Endothelial cell of umbilical vein (primary cell): ENCODE results near the gene BEND4. TPM values are rescaled to one million over a fixed set of nuclear protein-coding genes. Genes with fewer than 3 reads are reported as not detected.

Source experiments
- BruUV-seq: library from RNA; stranded (reverse); fragments of 400-500 nt; replicated peaks from 2 replicates; lab custom pipeline; 2021; lab: Mats Ljungman, UMichigan
- CTCF ChIA-PET: fragments of 300-600, 350-600 bp; sonication (Branson Sonifier 250); formaldehyde crosslinking; loops from one replicate; lab custom pipeline; 2021; ENCODE audit warnings: antibody characterized with exemption, inconsistent platforms; lab: Charles Lee
- POLR2A ChIA-PET: fragments of 300-600, 350-600 bp; sonication (Branson Sonifier 250); formaldehyde crosslinking; loops from one replicate; lab custom pipeline; 2021; ENCODE audit warnings: antibody characterized with exemption, inconsistent platforms; lab: Charles Lee
- DNase-seq: peaks from one replicate; pipeline ENCODE4 v3.0.0-alpha.2; 2011; ENCODE audit warnings: low read depth, low spot score
- FAIRE-seq: peaks from 2 replicates; lab custom pipeline; 2011; peaks lifted over from hg19 to GRCh38; lab: Jason Lieb, UNC
- H2AFZ ChIP-seq: 2 replicates; pipeline ENCODE4 v1.6.0; 2012; ENCODE audit warnings: low read depth, low read length, control low read depth, inconsistent platforms
- H3K27ac ChIP-seq: 2 replicates; pipeline ENCODE4 v1.5.1; 2011; ENCODE audit warnings: low read depth, mild to moderate bottlenecking, control low read depth, low read length, moderate library complexity; ENCODE audit not compliant: insufficient read depth
- H3K27me3 ChIP-seq, 2 experiments: 2 replicates each; pipeline versions ENCODE4 v1.6.0 to v1.6.1; 2011; ENCODE audit warnings: low read length in 2 of 2, mixed read lengths in 1 of 2; ENCODE audit not compliant: control insufficient read depth in 2 of 2, insufficient read depth in 2 of 2
- H3K36me3 ChIP-seq, 2 experiments: 2 replicates in 1 of 2; 3 replicates in 1 of 2; pipeline ENCODE4 v1.5.1; 2011; ENCODE audit warnings: low read length in 2 of 2, mild to moderate bottlenecking in 1 of 2, moderate library complexity in 1 of 2; ENCODE audit not compliant: control insufficient read depth in 2 of 2, insufficient read depth in 2 of 2; ENCODE audit errors: extremely low read depth in 1 of 2
- H3K4me1 ChIP-seq: 3 replicates; pipeline ENCODE4 v1.5.1; 2011; ENCODE audit warnings: mild to moderate bottlenecking, low read length; ENCODE audit not compliant: control insufficient read depth, insufficient read depth; ENCODE audit errors: extremely low read depth
- H3K4me2 ChIP-seq: 2 replicates; pipeline ENCODE4 v1.6.1; 2011; ENCODE audit warnings: low read length, control low read depth, mixed read lengths; ENCODE audit not compliant: insufficient read depth
- H3K4me3 ChIP-seq, 3 experiments: fragments of 200-600 bp in 1 of 3; sonication (generic), shearing (Covaris generic) in 1 of 3; replicated peaks in 1 of 3; 2 replicates each; pipeline ENCODE4 v1.5.1; 2011 to 2016; ENCODE audit warnings: control low read depth in 3 of 3, low read length in 3 of 3, mild to moderate bottlenecking in 2 of 3, inconsistent platforms in 1 of 3, low read depth in 1 of 3, moderate library complexity in 1 of 3; ENCODE audit not compliant: insufficient read depth in 1 of 3
- H3K79me2 ChIP-seq: 2 replicates; pipeline ENCODE4 v1.6.0; 2012; ENCODE audit warnings: low read length, inconsistent platforms; ENCODE audit not compliant: control insufficient read depth, insufficient read depth
- H3K9ac ChIP-seq: replicated peaks from 2 replicates; pipeline ENCODE3; 2011; ENCODE audit warnings: low read length, control low read depth; ENCODE audit not compliant: insufficient read depth; ENCODE audit errors: extremely low read depth
- H3K9me1 ChIP-seq: replicated peaks from 3 replicates; pipeline ENCODE4 v1.6.0; 2011; ENCODE audit warnings: mild to moderate bottlenecking, low read length; ENCODE audit not compliant: control insufficient read depth, insufficient read depth; ENCODE audit errors: extremely low read depth
- H3K9me3 ChIP-seq: replicated peaks from 2 replicates; pipeline ENCODE4 v1.5.1; 2012; ENCODE audit warnings: low read length, inconsistent platforms; ENCODE audit not compliant: control insufficient read depth, insufficient read depth
- H4K20me1 ChIP-seq: replicated peaks from 2 replicates; pipeline ENCODE3; 2011; ENCODE audit warnings: mild to moderate bottlenecking, low read length; ENCODE audit not compliant: control insufficient read depth, insufficient read depth; ENCODE audit errors: extremely low read depth
- CTCF ChIP-seq, 2 donors: IDR thresholded peaks; 1 replicate in 1 of 2; 2 replicates in 1 of 2; pipeline ENCODE4 v1.5.1; 2011; ENCODE audit warnings: low read length in 2 of 2, mild to moderate bottlenecking in 2 of 2, moderate library complexity in 2 of 2, control low read depth in 1 of 2, inconsistent platforms in 1 of 2, low read depth in 1 of 2; ENCODE audit not compliant: insufficient read depth in 1 of 2; ENCODE audit errors: extremely low read depth in 1 of 2
- EZH2 ChIP-seq: IDR thresholded peaks from 2 replicates; pipeline ENCODE4 v1.6.1; 2012; ENCODE audit warnings: borderline replicate concordance, low read depth, mild to moderate bottlenecking, moderate library complexity, low read length, inconsistent platforms; ENCODE audit not compliant: severe bottlenecking
- GATA2 ChIP-seq: IDR thresholded peaks from 2 replicates; pipeline ENCODE4 v1.7.0; 2011; ENCODE audit warnings: low read depth, mild to moderate bottlenecking, moderate library complexity, mixed read lengths, low read length; ENCODE audit not compliant: insufficient read length, insufficient read depth
- JUN ChIP-seq: IDR thresholded peaks from 2 replicates; pipeline ENCODE4 v1.6.1; 2011; ENCODE audit warnings: borderline replicate concordance, low read depth; ENCODE audit not compliant: insufficient read length, insufficient read depth
- MAX ChIP-seq: IDR thresholded peaks from 2 replicates; pipeline ENCODE4 v1.6.1; 2011; ENCODE audit not compliant: insufficient read depth, insufficient read length
- MYC ChIP-seq: IDR thresholded peaks from one replicate; pipeline ENCODE4 v1.6.1; 2011; ENCODE audit warnings: mild to moderate bottlenecking, low read depth, low read length
- POLR2A ChIP-seq: IDR thresholded peaks from 2 replicates; pipeline ENCODE4 v1.6.1; 2012; ENCODE audit warnings: low read depth, mild to moderate bottlenecking, control low read depth, low read length
- POLR2AphosphoS5 ChIP-seq: IDR thresholded peaks from 2 replicates; pipeline ENCODE4 v1.6.1; 2012; ENCODE audit warnings: low read depth, mild to moderate bottlenecking, control low read depth, low read length, moderate library complexity; ENCODE audit not compliant: insufficient read depth
- dilution Hi-C: fragments of 300-500 bp; cut with MboI; formaldehyde crosslinking; loops from one replicate; pipeline ENCODE4 v1.15.0; 2019; ENCODE audit warnings: low sequenced_read_pairs; ENCODE audit not compliant: extremely low pct_ligation_motif_present
- intact Hi-C: fragments of 100-400 bp; cut with micrococcal nuclease; formaldehyde crosslinking; loops from one replicate; pipeline ENCODE4 v1.10.0; 2022
- polyA plus RNA-seq, 4 experiments: library from polyadenylated mRNA; depleted of rRNA in 3 of 4; stranded (reverse) in 3 of 4; unstranded in 1 of 4; fragments of >200 nt; gene quantifications; 2 replicates each; pipeline versions ENCODE4 v1.2.1 to v1.2.3, GENCODE V29; 2011 to 2012; ENCODE audit warnings: missing spikeins in 1 of 4
- total RNA-seq: library from RNA; stranded (reverse); gene quantifications from 2 replicates; pipeline ENCODE4 v1.2.3, GENCODE V29; 2021

BEND4 gene
- total and polyA plus RNA-seq, 2 donors (not counting 3 experiments of a cell fraction or from before 2014, with no cell fraction given) = 0.01 to 0.27 TPM

DNA sequence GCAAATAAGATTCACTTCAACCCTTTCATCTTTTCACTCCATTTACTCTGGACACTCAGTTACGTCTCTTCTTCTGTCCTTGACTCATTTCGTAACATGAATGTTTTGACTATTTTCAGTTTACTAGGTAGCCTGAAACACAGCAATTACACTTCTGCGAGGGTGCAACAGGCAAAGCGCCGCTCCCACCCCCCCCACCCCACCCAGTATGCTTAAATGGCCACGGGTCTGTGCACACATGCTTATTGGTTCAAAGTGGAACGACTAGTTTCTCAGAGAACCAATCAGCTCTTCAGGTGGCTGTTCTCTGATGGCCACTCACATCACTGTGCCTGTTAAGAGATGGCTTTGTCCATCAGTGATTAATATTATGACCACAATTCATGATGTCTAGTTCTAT lies 3.5 kb downstream of the BEND4 start:
- H3K9me3 ChIP-seq = no peaks in the 10 kb centered on the region
- no TSS peak for BruUV-seq
- no peaks in the 10 kb centered on the region for H3K9me1 ChIP-seq
- H3K27ac ChIP-seq = no peak overlapping the region
- no peaks in the 10 kb centered on the region for H3K79me2 ChIP-seq
- no peak for DNase-seq
- intact Hi-C loops = no loop called here
- ChIA-PET POLR2A (no interaction called here), CTCF (no interaction called here)
- peaks cover 42 to 63% of the 10 kb centered on the region in 2 experiments for H3K27me3 ChIP-seq
- H3K4me2 ChIP-seq = no peak overlapping the region
- no peaks in the 10 kb centered on the region for H3K36me3 ChIP-seq
- peaks cover 7% of the 10 kb centered on the region for H3K4me1 ChIP-seq
- H2AFZ ChIP-seq = no peak overlapping the region
- TF ChIP-seq MYC (no peak), EZH2 (no peak)
- H3K4me3 ChIP-seq = no peak overlapping the region
- FAIRE-seq = no peak
- no peak overlapping the region for H3K9ac ChIP-seq
- no peaks in the 10 kb centered on the region for H4K20me1 ChIP-seq
- dilution Hi-C loops = no loop called here

DNA sequence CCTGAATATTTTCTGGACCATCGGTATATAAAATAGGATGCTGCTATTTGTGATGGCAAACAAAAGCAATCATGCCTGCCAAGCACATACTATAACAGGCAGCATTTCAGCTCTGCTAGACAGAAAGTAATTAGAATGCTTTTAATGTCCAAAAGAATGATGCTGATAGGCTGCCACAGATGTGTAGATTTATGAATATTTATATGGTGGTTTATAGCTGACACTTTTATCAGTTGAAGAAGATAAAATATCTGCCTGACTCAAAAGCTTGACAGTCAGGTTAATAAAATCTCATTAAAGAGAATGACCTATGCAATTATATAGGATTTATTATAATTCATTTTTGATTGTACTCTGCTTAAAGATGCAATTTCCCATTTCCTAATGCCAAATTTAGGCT lies 4.0 kb downstream of the BEND4 start:
- ChIA-PET CTCF (no interaction called here), POLR2A (no interaction called here)
- Histone ChIP-seq H3K27ac (no peak overlapping the region), H3K27me3 (peaks cover 37 to 58% of the 10 kb centered on the region in 2 experiments), H3K4me1 (peaks cover 7% of the 10 kb centered on the region), H3K79me2 (no peaks in the 10 kb centered on the region), H4K20me1 (no peaks in the 10 kb centered on the region), H2AFZ (no peak overlapping the region), H3K9me1 (no peaks in the 10 kb centered on the region), H3K9ac (no peak overlapping the region), H3K4me3 (no peak overlapping the region), H3K4me2 (no peak overlapping the region), H3K36me3 (no peaks in the 10 kb centered on the region), H3K9me3 (no peaks in the 10 kb centered on the region)
- intact Hi-C loops (no loop called here), dilution Hi-C loops (no loop called here)
- TF ChIP-seq POLR2A (no peak), POLR2AphosphoS5 (no peak), MYC (no peak), JUN (no peak), GATA2 (no peak), EZH2 (no peak), MAX (no peak), CTCF (IDR thresholded peaks at IDR 0.05; ENCODE audit: extremely low read depth in 1 of 2, insufficient read depth in 1 of 2, low read depth in 1 of 2, low read length in 2 of 2) (no peak)
- DNase-seq (no peak), FAIRE-seq (no peak)
- BruUV-seq = no TSS peak
